VCaP (cell line): ENCODE results near the gene ZNF83.

Experiments
- H3K27ac ChIP-seq: fragments of 450-650 bp; 2 replicates; pipeline ENCODE4 v1.5.1; 2017
- CTCF ChIP-seq: fragments of 450-650 bp; conservative IDR thresholded peaks from 2 replicates; pipeline ENCODE4 v1.5.1; 2017; ENCODE audit warnings: mild to moderate bottlenecking, moderate library complexity

Gene ZNF83

GRCh38 chr19:52667972-52668371, 29.8 kb upstream of the ZNF83 start:
- no peak for TF ChIP-seq CTCF

GRCh38 chr19:52666506-52666905, 28.4 kb upstream of the ZNF83 start:
- no peak overlapping the region for H3K27ac ChIP-seq
- TF ChIP-seq CTCF: no peak

More at GRCh38 chr19:52667972-52668371, 29.8 kb upstream of the ZNF83 start:
- H3K27ac ChIP-seq: no peak overlapping the region; the same call in 1 of the 2 replicates

- peak overlapping the region; percentile 80; the same call in 1 of the 2 replicates for H3K27ac ChIP-seq
- no peak for TF ChIP-seq CTCF
Observed at GRCh38 chr19:52665529-52665928, 27.4 kb upstream of the ZNF83 start.

GRCh38 chr19:52665027-52665426, 26.9 kb upstream of the ZNF83 start:
- no peak for TF ChIP-seq CTCF
- H3K27ac ChIP-seq: peak overlapping the region; percentile 80

GRCh38 chr19:52664461-52664860, 26.3 kb upstream of the ZNF83 start:
- peak overlapping the region; percentile 80 for H3K27ac ChIP-seq
- TF ChIP-seq CTCF: no peak

GRCh38 chr19:52662631-52663030, 24.5 kb upstream of the ZNF83 start:
- no peak for TF ChIP-seq CTCF
- H3K27ac ChIP-seq: peak overlapping the region; percentile 80

- no peak for TF ChIP-seq CTCF
- no peak overlapping the region for H3K27ac ChIP-seq
Observed at GRCh38 chr19:52660981-52661380, 22.8 kb upstream of the ZNF83 start.
